K562 (cell line): ENCODE data around the gene ZCCHC24. TPM values are rescaled to one million over a fixed set of nuclear protein-coding genes. Genes with fewer than 3 reads are reported as not detected.
A peak's percentile ranks its signal among the peaks of the same experiment; 100 is the strongest.

Source experiments
- ARID2 ChIP-seq: fragments of 450-650 bp; IDR thresholded peaks from 2 replicates; pipeline ENCODE4 v1.6.1; 2017; ENCODE audit warnings: antibody characterized with exemption, mild to moderate bottlenecking
- CREB3 ChIP-seq: fragments of 450-650 bp; conservative IDR thresholded peaks from 2 replicates; pipeline ENCODE4 v1.6.1; 2016; ENCODE audit warnings: missing genetic modification characterization, low read depth, mild to moderate bottlenecking, missing compliant biosample characterization, moderate library complexity
- CTCF ChIP-seq, 3 experiments: IDR thresholded peaks in 2 of 3; conservative IDR thresholded peaks in 1 of 3; 2 replicates each; pipeline ENCODE4 v1.5.1; 2011 to 2012; ENCODE audit warnings: low read length in 3 of 3, mild to moderate bottlenecking in 3 of 3, control low read depth in 2 of 3, improper control_type of control experiment in 1 of 3, inconsistent platforms in 1 of 3, low read depth in 1 of 3, mixed read lengths in 1 of 3, moderate library complexity in 1 of 3; ENCODE audit not compliant: insufficient read depth in 2 of 3
- DEAF1 ChIP-seq: fragments of 450-650 bp; formaldehyde crosslinking; IDR thresholded peaks from 2 replicates; pipeline ENCODE4 v1.4.0; 2020; ENCODE audit warnings: mild to moderate bottlenecking, moderate library complexity
- E2F4 ChIP-seq: sonication (generic); formaldehyde crosslinking; IDR thresholded peaks from 2 replicates; pipeline ENCODE4 v1.8.0; 2022; ENCODE audit warnings: mild to moderate bottlenecking, low read depth, missing genetic modification reagents
- FOS ChIP-seq: IDR thresholded peaks from 3 replicates; pipeline ENCODE4 v1.6.1; 2011; ENCODE audit not compliant: insufficient read length; ENCODE audit errors: extremely low read depth
- GABPB1 ChIP-seq: sonication (generic); formaldehyde crosslinking; IDR thresholded peaks from 2 replicates; pipeline ENCODE4 v1.8.0; 2022; ENCODE audit warnings: mild to moderate bottlenecking, missing genetic modification reagents
- GTF2B ChIP-seq: IDR thresholded peaks from 2 replicates; pipeline ENCODE4 v1.6.1; 2011; ENCODE audit not compliant: insufficient read length; ENCODE audit errors: extremely low read depth
- MBD2 ChIP-seq: sonication (generic); IDR thresholded peaks from 2 replicates; pipeline ENCODE4 v1.6.1; 2016; ENCODE audit warnings: low read depth, borderline replicate concordance
- RAD51 ChIP-seq: fragments of 450-650 bp; IDR thresholded peaks from 2 replicates; pipeline ENCODE4 v1.7.1; 2016; ENCODE audit warnings: low read depth, mild to moderate bottlenecking, borderline replicate concordance
- SIN3B ChIP-seq: fragments of 450-650 bp; IDR thresholded peaks from 2 replicates; pipeline ENCODE4 v1.6.1; 2017; ENCODE audit warnings: low read depth, mild to moderate bottlenecking, moderate library complexity
- TARDBP ChIP-seq: fragments of 450-650 bp; IDR thresholded peaks from 2 replicates; pipeline ENCODE4 v1.6.1; 2016
- TSC22D4 ChIP-seq: fragments of 450-650 bp; IDR thresholded peaks from 2 replicates; pipeline ENCODE4 v1.6.1; 2016; ENCODE audit warnings: missing genetic modification characterization, missing biosample characterization, control low read depth
- YBX1 ChIP-seq: fragments of 450-650 bp; IDR thresholded peaks from 2 replicates; pipeline ENCODE4 v1.7.1; 2016; ENCODE audit warnings: mild to moderate bottlenecking
- ZBTB17 ChIP-seq: fragments of 450-650 bp; formaldehyde crosslinking; IDR thresholded peaks from 2 replicates; pipeline ENCODE4 v1.4.0; 2020; ENCODE audit warnings: mild to moderate bottlenecking
- ZHX1 ChIP-seq: fragments of 150-350 bp; conservative IDR thresholded peaks from 2 replicates; pipeline ENCODE4 v1.6.1; 2014; ENCODE audit warnings: low read length
- ZNF23 ChIP-seq: fragments of 250-450 bp; sonication (Bioruptor Pico); IDR thresholded peaks from 2 replicates; pipeline ENCODE4 v1.4.0; 2020; ENCODE audit warnings: mild to moderate bottlenecking
- polyA plus RNA-seq, 8 experiments: library from polyadenylated mRNA; depleted of rRNA in 4 of 8; stranded (reverse) in 5 of 8; unstranded in 3 of 8; fragments of >200 nt; fragmentation: Nextera tagmentation in 2 of 8; fragmentation: Illumina TruSeq in 1 of 8; extraction: Ambion mirVana in 2 of 8; extraction: Trizol in 1 of 8; gene quantifications; 2 replicates each; pipeline versions ENCODE4 v1.2.1 to v1.2.3, GENCODE V29; 2011 to 2014; ENCODE audit warnings: inconsistent platforms in 1 of 8, missing spikeins in 1 of 8
- total RNA-seq, 7 experiments: library from RNA; depleted of rRNA in 6 of 7; stranded (reverse); fragments of >200 nt in 6 of 7; fragmentation: Illumina TruSeq in 2 of 7; extraction: Trizol in 2 of 7; gene quantifications; 2 replicates each; pipeline versions ENCODE4 v1.2.1 to v1.2.3, GENCODE V29; 2011 to 2021; ENCODE audit warnings: low replicate concordance in 1 of 7

ZCCHC24 gene
- total and polyA plus RNA-seq, 9 of the 15 experiments (the other 6 are each of a cell fraction or from before 2014, with no cell fraction given) = 0.84 to 11.0 (median 4.6) TPM

GRCh38 chr10:79347226-79347893 is 98.1 kb downstream of the ZCCHC24 start, which contains the start of gene PPIF (continued):
- TF ChIP-seq ZHX1 = no peak
- TF ChIP-seq ZBTB17 = no peak
- no peak for TF ChIP-seq ARID2
- TF ChIP-seq FOS = no peak
- peak; percentile 92 to 94 (median 94) for TF ChIP-seq CTCF (IDR thresholded peaks at IDR 0.05 in 2 of 3, conservative IDR thresholded peaks at IDR 0.05 in 1 of 3; ENCODE audit: insufficient read depth in 2 of 3, low read depth in 1 of 3, low read length in 3 of 3)
- TF ChIP-seq GTF2B = peak; percentile 63
- TF ChIP-seq SIN3B = peak; percentile 78; the same call in 1 of the 2 replicates
- no peak for TF ChIP-seq ZNF23 (CRISPR knock-in tag)
- peak; percentile 57; the same call in 1 of the 2 replicates for TF ChIP-seq MBD2
- no peak for TF ChIP-seq RAD51
- no peak for TF ChIP-seq TSC22D4 (tag)
- no peak for TF ChIP-seq CREB3 (tag)
- TF ChIP-seq YBX1 = no peak
- TF ChIP-seq E2F4 (CRISPR knock-in tag) = no peak
- no peak; the same call in 1 of the 2 replicates for TF ChIP-seq GABPB1
- peak; percentile 46; the same call in 1 of the 2 replicates for TF ChIP-seq DEAF1 (CRISPR knock-in tag)
- 0 out of 2 replicates have a peak, but pooled peaks have one; percentile 55 for TF ChIP-seq TARDBP
